ENCODE data around the gene ILRUN. TPM values are rescaled to one million over a fixed set of nuclear protein-coding genes. Genes with fewer than 3 reads are reported as not detected.
A peak's percentile ranks its signal among the peaks of the same experiment; 100 is the strongest.

Gene ILRUN
- total and polyA plus RNA-seq, 2 of the 8 experiments (the other 6 are each of a cell fraction or from before 2014, with no cell fraction given): 39.2 to 81.2 TPM

- H3K4me2 ChIP-seq (ENCODE audit: insufficient read depth in 1 of 2, low read depth in 2 of 2, low read length in 2 of 2): peak overlapping the region; percentile 63 to 91; a peak in 3 of 4 replicates
- peaks cover 7% of the 10 kb centered on the region; the same call in 1 of the 2 replicates for H3K79me1 ChIP-seq (ENCODE audit: low read depth, low read length)
- H3K23me2 ChIP-seq (ENCODE audit: low read depth, low read length): peaks cover 11% of the 10 kb centered on the region
- H4K20me1 ChIP-seq (replicated peaks in 1 of 2; ENCODE audit: control insufficient read depth in 1 of 2, insufficient read depth in 2 of 2, low read length in 2 of 2): peaks cover 0 to 10% of the 10 kb centered on the region in 2 experiments
- H3K9me3 ChIP-seq (ENCODE audit: insufficient read depth in 2 of 2, low read depth in 1 of 2, low read length in 1 of 2): no peaks in the 10 kb centered on the region
- H2AFZ ChIP-seq (ENCODE audit: low read length): peak overlapping the region; percentile 98
- no peak overlapping the region for H3K23ac ChIP-seq (ENCODE audit: insufficient read length)
- no peak overlapping the region for H4K91ac ChIP-seq (replicated peaks; ENCODE audit: insufficient read length, low read length)
- no peak overlapping the region for H2BK15ac ChIP-seq (ENCODE audit: low read length)
- H3K79me2 ChIP-seq (ENCODE audit: control insufficient read depth in 1 of 2, insufficient read depth in 2 of 2, low read length in 2 of 2): peaks cover 8 to 39% of the 10 kb centered on the region in 2 experiments; a peak in 3 of 4 replicates
- no peaks in the 10 kb centered on the region for H3K36me3 ChIP-seq (ENCODE audit: control insufficient read depth in 2 of 4, insufficient read depth in 4 of 4, low read length in 3 of 4)
- 80% methylated on average over 5 of the region's 5 CpGs; no CpG with 5 or more reads in 1 of the 2 experiments for WGBS, 2 experiments (ENCODE audit: extremely low coverage in 1 of 2, insufficient coverage in 1 of 2, insufficient read length in 1 of 2, insufficient replicate concordance in 2 of 2, low coverage in 1 of 2, low lambda C conversion rate in 2 of 2, missing lambda C conversion rate in 1 of 2)
- no peak for FAIRE-seq
- H2BK120ac ChIP-seq (replicated peaks; ENCODE audit: low read depth, low read length): no peak overlapping the region
- no peak overlapping the region for H2BK5ac ChIP-seq (ENCODE audit: low read depth, low read length)
- no peak overlapping the region for H2BK20ac ChIP-seq (ENCODE audit: low read length)
- no peaks in the 10 kb centered on the region for H3K27me3 ChIP-seq (replicated peaks in 1 of 4; ENCODE audit: control insufficient read depth in 3 of 4, extremely low read depth in 1 of 4, insufficient read depth in 3 of 4, low read length in 3 of 4)
- ChIA-PET CTCF (ENCODE audit: partially characterized antibody) (no interaction called here), POLR2A (ENCODE audit: partially characterized antibody) (no interaction called here)
- peak overlapping the region; percentile 68 to 87 (median 79); a peak in 5 of 8 replicates for H3K4me3 ChIP-seq (ENCODE audit: extremely low read depth in 1 of 4, insufficient read depth in 2 of 4, low read depth in 3 of 4, low read length in 4 of 4)
- no peak overlapping the region for H2BK12ac ChIP-seq (ENCODE audit: low read depth, low read length)
- no peak overlapping the region for H4K5ac ChIP-seq (ENCODE audit: insufficient read length, low read depth, low read length)
- H3K27ac ChIP-seq (ENCODE audit: low read depth, low read length): no peak overlapping the region
- H3K4ac ChIP-seq (replicated peaks; ENCODE audit: insufficient read length, low read depth, low read length): no peak overlapping the region
- H3K56ac ChIP-seq (replicated peaks; ENCODE audit: insufficient read length, low read depth, low read length): no peak overlapping the region
- DNase-seq (ENCODE audit: low read depth in 1 of 2, low spot score in 2 of 2): no peak
- H3K9ac ChIP-seq (replicated peaks in 1 of 4; ENCODE audit: extremely low read depth in 1 of 4, low read depth in 3 of 4, low read length in 3 of 4): no peak overlapping the region
- no peak overlapping the region for H4K8ac ChIP-seq (ENCODE audit: extremely low read depth, insufficient read depth, low read length)
- no peak overlapping the region for H2AK5ac ChIP-seq (ENCODE audit: low read depth, low read length)
- TF ChIP-seq NRF1 (IDR thresholded peaks at IDR 0.05; ENCODE audit: low read depth, low read length): no peak
- no peak for TF ChIP-seq GABPA (IDR thresholded peaks at IDR 0.05; ENCODE audit: borderline replicate concordance, insufficient read depth, low read length)
- H3K4me1 ChIP-seq (replicated peaks in 1 of 4; ENCODE audit: control insufficient read depth in 3 of 4, insufficient read depth in 4 of 4, low read length in 3 of 4): peaks cover 0 to 7% (median under 1%) of the 10 kb centered on the region in 4 experiments; a peak in 3 of 7 replicates
- no peak overlapping the region for H3K14ac ChIP-seq (ENCODE audit: insufficient read length)
- H3K18ac ChIP-seq (ENCODE audit: extremely low read depth, low read length): no peak overlapping the region
Measured at GRCh38 chr6:34697544-34697836, 923 bp upstream of the ILRUN start.
